ENCODE data around the gene REC114.

The REC114 gene

GRCh38 chr15:73582851-73583379 is 140.0 kb downstream of the REC114 start:
- DNase-seq = no peak

- DNase-seq = no peak
Measured at GRCh38 chr15:73583544-73583943, 140.6 kb downstream of the REC114 start.

GRCh38 chr15:73584699-73585420 is 141.9 kb downstream of the REC114 start:
- DNase-seq = no peak

GRCh38 chr15:73585871-73586654 is 143.1 kb downstream of the REC114 start:
- DNase-seq = no peak

GRCh38 chr15:73589766-73590165 is 146.8 kb downstream of the REC114 start:
- DNase-seq = no peak

GRCh38 chr15:73590263-73590662 is 147.3 kb downstream of the REC114 start:
- no peak for DNase-seq

GRCh38 chr15:73593304-73594074 is 150.5 kb downstream of the REC114 start:
- DNase-seq = no peak

GRCh38 chr15:73594109-73594508 is 151.1 kb downstream of the REC114 start:
- DNase-seq = no peak

GRCh38 chr15:73596174-73596573 is 153.2 kb downstream of the REC114 start:
- no peak for DNase-seq

GRCh38 chr15:73597036-73597638 is 154.2 kb downstream of the REC114 start:
- DNase-seq = no peak

- no peak for DNase-seq
Measured at GRCh38 chr15:73598530-73599160, 155.7 kb downstream of the REC114 start.

GRCh38 chr15:73599934-73600333 is 157.0 kb downstream of the REC114 start:
- no peak for DNase-seq

GRCh38 chr15:73600413-73601335 is 157.7 kb downstream of the REC114 start:
- DNase-seq = no peak

- no peak for DNase-seq
Measured at GRCh38 chr15:73601451-73602445, 158.8 kb downstream of the REC114 start.

- no peak for DNase-seq
Measured at GRCh38 chr15:73602446-73602843, 159.5 kb downstream of the REC114 start.

GRCh38 chr15:73602992-73603391 is 160.0 kb downstream of the REC114 start:
- no peak for DNase-seq

GRCh38 chr15:73604477-73604876 is 161.5 kb downstream of the REC114 start:
- no peak for DNase-seq

GRCh38 chr15:73605759-73606436 is 162.9 kb downstream of the REC114 start:
- DNase-seq = no peak

- no peak for DNase-seq
Measured at GRCh38 chr15:73607405-73607804, 164.4 kb downstream of the REC114 start.

Measured in activated CD8-positive, alpha-beta memory T cell treated with anti-CD3 and anti-CD28 coated beads for 24 hours (primary cell).